ENCODE measurements around the gene JAGN1. TPM values are rescaled to one million over a fixed set of nuclear protein-coding genes. Genes with fewer than 3 reads are reported as not detected.
"Not testable (repeated sequence)": the region's sequence is repeated elsewhere in the genome, so short reads cannot be mapped to it uniquely, and the experiment has no call there.

Gene JAGN1
- total RNA-seq, 2 donors from 2014 or later, result 43.7 to 51.2 TPM

- no peaks in the 10 kb centered on the region for H3K4me1 ChIP-seq
- no peaks in the 10 kb centered on the region for H3K9me3 ChIP-seq
- DNase-seq, result no peak
- no peak overlapping the region for H3K27ac ChIP-seq
- H3K36me3 ChIP-seq, result no peaks in the 10 kb centered on the region
- H3K4me3 ChIP-seq, result no peak overlapping the region
- no peak for TF ChIP-seq CTCF (IDR thresholded peaks at IDR 0.05)
- no peaks in the 10 kb centered on the region for H3K27me3 ChIP-seq
- intact Hi-C loops (cut with DNase I), result no loop called here
- no peak overlapping the region for H3K9ac ChIP-seq (ENCODE audit: low read depth in 2 of 2, low read length in 2 of 2)
These were observed 45.6 kb downstream of the JAGN1 start for GRCh38 chr3:9935966-9936510.

GRCh38 chr3:9937486-9938238 is 47.3 kb downstream of the JAGN1 start:
- H3K27me3 ChIP-seq, result no peaks in the 10 kb centered on the region
- intact Hi-C loops (cut with DNase I), result no loop called here
- no peak for DNase-seq
- TF ChIP-seq CTCF (IDR thresholded peaks at IDR 0.05), result no peak
- no peak overlapping the region for H3K27ac ChIP-seq
- no peaks in the 10 kb centered on the region for H3K36me3 ChIP-seq
- H3K9ac ChIP-seq (ENCODE audit: low read depth in 2 of 2, low read length in 2 of 2), result no peak overlapping the region
- H3K9me3 ChIP-seq, result no peaks in the 10 kb centered on the region
- H3K4me1 ChIP-seq, result no peaks in the 10 kb centered on the region
- H3K4me3 ChIP-seq, result no peak overlapping the region

- Histone ChIP-seq H3K4me1 (no peaks in the 10 kb centered on the region), H3K36me3 (no peaks in the 10 kb centered on the region), H3K27ac (no peak overlapping the region), H3K9ac (ENCODE audit: low read depth in 2 of 2, low read length in 2 of 2) (no peak overlapping the region), H3K27me3 (no peaks in the 10 kb centered on the region), H3K9me3 (no peaks in the 10 kb centered on the region), H3K4me3 (no peak overlapping the region)
- intact Hi-C loops (cut with DNase I), result no loop called here
- no peak for DNase-seq
- no peak for TF ChIP-seq CTCF (IDR thresholded peaks at IDR 0.05)
These were observed 48.6 kb downstream of the JAGN1 start for GRCh38 chr3:9938966-9939365.

GRCh38 chr3:9939906-9940305 is 49.5 kb downstream of the JAGN1 start:
- H3K27ac ChIP-seq; intact Hi-C loops (cut with DNase I); H3K9ac ChIP-seq (ENCODE audit: low read depth in 2 of 2, low read length in 2 of 2); H3K4me1 ChIP-seq; DNase-seq; H3K9me3 ChIP-seq; H3K4me3 ChIP-seq; H3K36me3 ChIP-seq; H3K27me3 ChIP-seq: not testable (repeated sequence)

GRCh38 chr3:9940746-9941145 is 50.3 kb downstream of the JAGN1 start:
- H3K9ac ChIP-seq (ENCODE audit: low read depth in 2 of 2, low read length in 2 of 2), result no peak overlapping the region
- H3K9me3 ChIP-seq, result no peaks in the 10 kb centered on the region
- no peak overlapping the region for H3K4me3 ChIP-seq
- DNase-seq, result no peak
- H3K4me1 ChIP-seq, result no peaks in the 10 kb centered on the region
- intact Hi-C loops (cut with DNase I), result no loop called here
- H3K27me3 ChIP-seq, result no peaks in the 10 kb centered on the region
- TF ChIP-seq CTCF (IDR thresholded peaks at IDR 0.05), result no peak
- no peaks in the 10 kb centered on the region for H3K36me3 ChIP-seq
- no peak overlapping the region for H3K27ac ChIP-seq

GRCh38 chr3:9942164-9942563 is 51.8 kb downstream of the JAGN1 start:
- Histone ChIP-seq H3K4me1 (no peaks in the 10 kb centered on the region), H3K27me3 (no peaks in the 10 kb centered on the region), H3K4me3 (no peak overlapping the region), H3K9ac (ENCODE audit: low read depth in 2 of 2, low read length in 2 of 2) (no peak overlapping the region), H3K9me3 (no peaks in the 10 kb centered on the region), H3K36me3 (no peaks in the 10 kb centered on the region), H3K27ac (no peak overlapping the region)
- DNase-seq, result no peak
- intact Hi-C loops (cut with DNase I), result no loop called here
- no peak for TF ChIP-seq CTCF (IDR thresholded peaks at IDR 0.05)
